Stimulated activated CD4-positive, alpha-beta T cell treated with anti-CD3 and anti-CD28 coated beads, Interleukin-1b, Interleukin-23, amount 100 ng/mL, for 24 hours (primary cell): Measurements from ENCODE around the gene LRRC38.
"Not testable (repeated sequence)": the region's sequence is repeated elsewhere in the genome, so short reads cannot be mapped to it uniquely, and the experiment has no call there.

Experiments used
- DNase-seq, 4 experiments: peaks; one replicate each; pipeline ENCODE4 v3.0.0-alpha.2; 2020; ENCODE audit warnings: low read depth in 4 of 4, low spot score in 1 of 4

Gene LRRC38

DNA sequence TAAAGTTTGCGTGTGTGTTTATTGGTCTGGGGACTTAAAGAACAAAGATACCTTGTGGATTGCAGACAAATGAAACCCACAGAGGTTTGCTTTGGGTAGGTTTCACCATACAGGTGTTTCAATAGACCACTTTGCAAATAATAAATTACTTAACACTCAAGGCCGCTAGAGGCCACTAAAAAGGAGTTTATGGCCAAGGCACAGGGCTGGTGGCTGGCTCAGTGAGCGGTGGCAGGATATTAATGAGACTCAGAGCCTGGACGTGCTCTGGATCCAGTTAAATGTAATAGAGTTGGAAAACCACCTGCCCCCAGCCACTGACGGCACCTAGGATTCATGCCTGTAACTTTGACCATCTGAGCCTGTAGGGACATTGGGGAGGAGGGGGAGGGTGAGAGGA lies 44.5 kb downstream of the LRRC38 start:
- no peak for DNase-seq

GRCh38 chr1:13465515-13465914 lies 48.3 kb downstream of the LRRC38 start:
- no peak for DNase-seq

- DNase-seq: no peak
Measured at GRCh38 chr1:13462682-13463081, 51.1 kb downstream of the LRRC38 start.

GRCh38 chr1:13461977-13462376 lies 51.8 kb downstream of the LRRC38 start:
- no peak for DNase-seq

- DNase-seq: no peak
Measured at GRCh38 chr1:13456904-13457532, 56.8 kb downstream of the LRRC38 start.

GRCh38 chr1:13451399-13451965 lies 62.3 kb downstream of the LRRC38 start:
- no peak for DNase-seq

- DNase-seq: no peak
Measured at GRCh38 chr1:13450204-13450603, 63.6 kb downstream of the LRRC38 start.

GRCh38 chr1:13443335-13443979 lies 70.3 kb downstream of the LRRC38 start:
- DNase-seq: no peak

DNA sequence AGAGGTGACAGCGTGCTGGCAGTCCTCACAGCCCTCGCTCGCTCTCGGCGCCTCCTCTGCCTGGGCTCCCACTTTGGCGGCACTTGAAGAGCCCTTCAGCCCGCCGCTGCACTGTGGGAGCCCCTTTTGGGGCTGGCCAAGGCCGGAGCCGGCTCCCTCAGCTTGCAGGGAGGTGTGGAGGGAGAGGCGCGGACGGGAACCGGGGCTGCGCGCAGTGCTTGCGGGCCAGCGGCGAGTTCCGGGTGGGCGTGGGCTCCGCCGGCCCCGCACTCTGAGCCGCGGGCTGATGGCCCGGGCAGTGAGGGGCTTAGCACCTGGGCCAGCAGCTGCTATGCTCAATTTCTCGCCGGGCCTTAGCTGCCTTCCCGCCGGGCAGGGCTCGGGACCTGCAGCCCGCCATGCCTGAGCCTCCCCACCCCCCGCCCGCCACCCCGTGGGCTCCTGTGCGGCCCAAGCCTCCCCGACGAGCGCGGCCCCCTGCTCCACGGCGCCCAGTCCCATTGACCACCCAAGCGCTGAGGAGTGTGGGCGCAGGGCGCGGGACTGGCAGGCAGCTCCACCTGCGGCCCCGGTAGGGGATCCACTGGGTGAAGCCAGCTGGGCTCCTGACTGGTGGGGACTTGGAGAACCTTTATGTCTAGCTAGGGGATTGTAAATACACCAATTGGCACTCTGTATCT lies 74.6 kb downstream of the LRRC38 start:
- not testable (repeated sequence) for DNase-seq

- DNase-seq: no peak
Measured at GRCh38 chr1:13435458-13435857, 78.3 kb downstream of the LRRC38 start.

DNA sequence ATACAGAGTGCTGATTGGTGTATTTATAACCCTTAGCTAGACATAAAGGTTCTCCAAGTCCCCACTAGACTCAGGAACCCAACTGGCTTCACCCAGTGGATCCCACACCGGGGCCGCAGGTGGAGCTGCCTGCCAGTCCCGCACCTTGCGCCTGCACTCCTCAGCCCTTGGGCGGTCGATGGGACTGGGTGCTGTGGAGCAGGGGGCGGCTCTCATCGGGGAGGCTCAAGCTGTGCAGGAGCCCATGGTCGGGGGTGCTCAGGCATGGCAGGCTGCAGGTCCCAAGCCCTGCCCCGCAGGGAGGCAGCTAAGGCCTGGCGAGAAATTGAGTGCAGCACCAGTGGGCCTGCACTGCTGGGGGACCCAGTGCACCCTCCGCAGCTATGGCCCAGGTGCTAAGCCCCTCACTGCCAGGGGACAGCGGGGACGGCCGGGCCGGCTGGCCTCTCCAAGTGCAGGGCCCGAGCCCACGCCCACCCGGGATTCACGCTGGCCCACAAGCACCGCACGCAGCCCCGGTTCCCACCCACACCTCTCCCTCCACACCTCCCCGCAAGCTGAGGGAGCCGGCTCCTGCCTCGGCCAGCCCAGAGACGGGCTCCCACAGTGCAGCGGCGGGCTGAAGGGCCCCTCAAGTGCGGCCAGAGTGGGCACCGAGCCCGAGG lies 80.0 kb downstream of the LRRC38 start:
- not testable (repeated sequence) for DNase-seq

GRCh38 chr1:13432251-13432650 lies 81.6 kb downstream of the LRRC38 start:
- no peak for DNase-seq

DNA sequence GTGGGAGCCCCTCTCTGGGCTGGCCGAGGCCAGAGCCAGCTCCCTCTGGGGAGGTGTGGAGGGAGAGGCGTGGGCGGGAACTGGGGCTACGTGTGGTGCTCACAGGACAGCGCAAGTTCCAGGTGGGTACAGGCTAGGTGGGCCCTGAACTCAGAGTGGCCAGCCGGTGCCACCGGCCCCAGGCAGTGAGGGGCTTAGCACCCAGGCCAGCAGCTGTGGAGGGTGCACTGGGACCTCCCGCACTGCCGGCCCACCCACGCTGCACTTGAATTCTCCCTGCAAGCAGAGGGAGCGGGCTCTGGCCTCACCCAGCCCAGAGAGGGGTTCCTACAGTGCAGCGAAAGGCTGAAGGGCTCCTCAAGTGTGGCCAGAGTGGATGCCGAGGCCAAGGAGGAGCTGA lies 83.3 kb downstream of the LRRC38 start:
- no peak for DNase-seq
